Right cardiac atrium (tissue), 5 donors: Measurements from ENCODE around the gene MAML2. TPM values are rescaled to one million over a fixed set of nuclear protein-coding genes. Genes with fewer than 3 reads are reported as not detected.
A peak's percentile ranks its signal among the peaks of the same experiment; 100 is the strongest.

ENCODE experiments used
- ATAC-seq, 2 donors: fragments of 200-7000 bp; cut with Tn5 transposase; one replicate each; pipeline versions ENCODE4 v1.8.0 to v1.9.1; 2020; ENCODE audit warnings: moderate library complexity in 2 of 2, mild to moderate bottlenecking in 1 of 2
- DNase-seq, 3 donors: peaks; one replicate each; pipeline ENCODE4 v3.0.0-alpha.2; 2020
- H3K27ac ChIP-seq: one replicate; pipeline ENCODE4 v1.5.1; 2013; ENCODE audit warnings: mild to moderate bottlenecking, low read length, control low read depth, moderate library complexity
- H3K27me3 ChIP-seq: one replicate; pipeline ENCODE4 v1.6.1; 2013; ENCODE audit not compliant: control insufficient read depth, insufficient read depth
- H3K4me1 ChIP-seq: one replicate; pipeline ENCODE4 v1.6.1; 2013; ENCODE audit warnings: low read length; ENCODE audit not compliant: control insufficient read depth, insufficient read depth
- H3K4me3 ChIP-seq: one replicate; pipeline ENCODE4 v1.5.1; 2013; ENCODE audit warnings: low read length, control low read depth
- H3K9me3 ChIP-seq: one replicate; pipeline ENCODE4 v1.6.1; 2013; ENCODE audit warnings: low read length; ENCODE audit not compliant: control insufficient read depth
- WGBS: extraction: QIAGEN DNeasy Blood & Tissue Kit; methylation state at CpG from one replicate; pipeline ENCODE4 v1.1.7; 2013; 5-methylcytosine and 5-hydroxymethylcytosine counted together
- intact Hi-C, 4 donors: fragments of 100-400 bp; cut with DNase I; formaldehyde crosslinking; loops; one replicate each; pipeline versions ENCODE4 v1.11.0 to v1.14.0; 2022 to 2023
- polyA plus RNA-seq: library from polyadenylated mRNA; stranded (reverse); fragments of 200-250 nt; gene quantifications from one replicate; pipeline ENCODE4 v1.2.3, GENCODE V29; 2013
- total RNA-seq, 4 donors: library from RNA; stranded (reverse); fragmentation: NEBNext Ultra II Directional; extraction: Animal tissue kit (Norgen Biotek cat#: 25700); gene quantifications; one replicate each; pipeline ENCODE4 v1.2.1, GENCODE V29; 2021
- donor health status: healthy with polysubstance abuse.
- donor health status: DM: no; HTN: yes; CAD: no.
- donor health status: DM: no; HTN: no; CAD: no.
- donor health status: DM: no; HTN: yes; CAD: no; lungs with severe emphysema.
- donor health status: DM: yes; HTN: yes; CAD: no.

The MAML2 gene
- total and polyA plus RNA-seq, 5 donors: 2.7 to 9.9 (median 7.4) TPM

- WGBS: 82% methylated on average over 3 of the region's 3 CpGs
- no peak overlapping the region for H3K27ac ChIP-seq
- intact Hi-C loops: no loop called here
- ATAC-seq (no peak), DNase-seq (no peak)
- H3K4me1 ChIP-seq: no peaks in the 10 kb centered on the region
- H3K4me3 ChIP-seq: no peak overlapping the region
- no peaks in the 10 kb centered on the region for H3K27me3 ChIP-seq
- no peaks in the 10 kb centered on the region for H3K9me3 ChIP-seq
Observed at GRCh38 chr11:96014217-96014616, 328.8 kb downstream of the MAML2 start.

DNA sequence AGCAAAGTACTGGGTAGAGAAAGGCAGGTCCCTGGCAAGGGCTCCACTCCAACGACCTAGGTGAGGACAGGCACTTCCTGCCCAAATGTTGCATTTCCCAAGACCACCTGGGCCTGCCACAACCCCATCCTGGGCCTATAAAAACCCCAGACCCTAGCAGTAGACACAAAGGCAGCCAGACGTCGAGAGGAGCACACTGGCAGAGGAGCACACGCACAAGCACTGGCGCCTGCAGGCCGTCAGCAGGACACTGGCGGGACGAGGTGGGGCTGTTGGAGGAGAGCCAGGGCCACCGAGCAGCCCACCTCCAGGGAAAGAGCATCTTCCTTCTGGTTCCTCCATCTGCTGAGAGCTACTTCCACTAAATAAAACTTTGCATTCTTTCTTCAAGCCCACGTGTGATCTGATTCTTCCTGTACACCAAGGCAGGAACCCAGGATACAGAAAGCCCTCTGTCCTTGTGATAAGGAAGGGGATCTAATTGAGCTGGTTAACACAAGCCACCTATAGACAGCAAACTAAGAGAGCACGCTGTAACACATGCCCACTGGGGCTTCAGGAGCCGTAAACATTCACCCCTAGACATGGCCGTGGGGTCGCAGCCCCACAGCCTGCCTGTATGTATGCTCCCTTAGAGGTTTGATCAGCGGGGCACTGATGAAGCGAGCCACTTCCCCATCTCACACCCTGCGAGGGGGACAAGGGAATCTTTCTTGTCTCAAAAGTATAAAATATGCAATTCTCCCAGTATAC is 329.4 kb downstream of the MAML2 start:
- 77% methylated on average over 17 of the region's 17 CpGs for WGBS

DNA sequence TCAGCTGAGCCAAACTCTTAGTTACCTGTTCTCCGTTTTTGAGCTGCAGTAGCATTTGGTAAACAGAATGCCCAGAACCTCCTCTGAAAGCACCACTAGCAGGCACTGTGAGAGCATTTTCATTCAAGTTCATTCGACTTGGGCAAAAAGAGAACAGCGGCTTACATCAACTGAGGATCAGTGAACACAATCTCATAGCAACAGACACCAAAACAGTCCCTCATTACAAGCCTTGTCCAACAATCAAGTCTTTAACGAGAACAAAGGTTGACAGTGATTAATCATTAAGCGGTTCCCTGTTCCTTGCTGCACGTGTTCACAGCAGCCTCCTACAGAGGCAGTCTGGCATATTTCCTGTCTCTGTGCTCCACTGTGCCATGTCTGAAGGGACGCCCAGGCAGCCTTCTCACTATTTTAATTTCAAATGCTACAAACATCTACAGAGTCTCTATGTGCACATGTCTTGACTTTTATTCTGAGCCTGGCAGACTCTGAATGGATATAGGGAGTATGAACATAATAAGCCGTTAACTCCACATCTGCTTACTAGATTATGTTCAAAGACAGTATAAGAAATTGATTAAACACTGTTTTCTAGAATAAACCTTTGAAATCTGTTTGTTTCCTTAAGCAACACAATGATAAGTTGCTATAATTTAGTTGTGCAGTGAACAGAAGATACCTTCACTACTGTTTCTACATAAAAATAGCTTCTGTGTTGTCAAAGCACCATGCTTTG is 330.7 kb downstream of the MAML2 start:
- ATAC-seq: peak; percentile 90 to 92
- no peak overlapping the region for H3K4me3 ChIP-seq

More for the DNA sequence above, 329.4 kb downstream of the MAML2 start:
- intact Hi-C loops: no loop called here
- H3K27me3 ChIP-seq: no peaks in the 10 kb centered on the region
- ATAC-seq (no peak), DNase-seq (peak in 1 of 3 donors; percentile 35)
- H3K27ac ChIP-seq: no peak overlapping the region
- H3K4me1 ChIP-seq: no peaks in the 10 kb centered on the region
- H3K9me3 ChIP-seq: no peaks in the 10 kb centered on the region
- no peak overlapping the region for H3K4me3 ChIP-seq

GRCh38 chr11:96010683-96011082 is 332.3 kb downstream of the MAML2 start:
- Histone ChIP-seq H3K4me3 (no peak overlapping the region), H3K4me1 (no peaks in the 10 kb centered on the region), H3K27ac (no peak overlapping the region), H3K27me3 (no peaks in the 10 kb centered on the region), H3K9me3 (no peaks in the 10 kb centered on the region)
- no peak for DNase-seq
- intact Hi-C loops: no loop called here
- no peak for ATAC-seq

More for the DNA sequence above, 330.7 kb downstream of the MAML2 start:
- Histone ChIP-seq H3K4me1 (no peaks in the 10 kb centered on the region), H3K27ac (no peak overlapping the region), H3K27me3 (no peaks in the 10 kb centered on the region), H3K9me3 (no peaks in the 10 kb centered on the region)
- peak in 2 of 3 donors; percentile 33 to 62 for DNase-seq
- intact Hi-C loops: no loop called here
- WGBS: 20% methylated on average over 8 of the region's 8 CpGs

DNA sequence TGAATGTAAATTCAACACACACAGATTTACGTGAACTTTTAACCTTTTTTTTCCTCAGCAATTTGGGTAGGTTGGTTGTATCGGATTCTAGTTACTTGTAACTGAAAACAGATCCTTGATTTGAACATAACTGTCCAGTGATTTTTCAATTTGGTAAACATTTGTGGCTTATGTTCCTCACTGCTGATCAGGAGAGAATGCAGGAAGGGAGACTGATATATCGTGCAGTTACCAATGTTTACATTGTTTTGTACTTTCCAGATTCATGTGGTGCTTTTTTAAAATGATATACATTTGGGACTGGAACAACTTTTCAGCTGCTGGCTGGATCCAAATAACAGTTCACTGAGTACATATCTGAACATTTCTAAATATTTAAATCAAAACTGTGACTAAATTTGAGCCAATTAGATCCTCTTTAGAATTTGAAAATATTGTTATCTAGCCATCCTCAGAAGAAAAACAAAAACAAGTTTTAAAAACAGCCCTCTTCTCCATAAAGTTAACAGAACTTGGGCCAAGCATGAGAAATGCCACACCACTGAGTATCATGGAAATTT is 334.8 kb downstream of the MAML2 start:
- no peaks in the 10 kb centered on the region for H3K9me3 ChIP-seq
- intact Hi-C loops: no loop called here
- no peaks in the 10 kb centered on the region for H3K4me1 ChIP-seq
- H3K4me3 ChIP-seq: no peak overlapping the region
- H3K27me3 ChIP-seq: no peaks in the 10 kb centered on the region
- no peak for ATAC-seq
- DNase-seq: no peak
- WGBS: 75% methylated on average over 3 of the region's 3 CpGs
- no peak overlapping the region for H3K27ac ChIP-seq

DNA sequence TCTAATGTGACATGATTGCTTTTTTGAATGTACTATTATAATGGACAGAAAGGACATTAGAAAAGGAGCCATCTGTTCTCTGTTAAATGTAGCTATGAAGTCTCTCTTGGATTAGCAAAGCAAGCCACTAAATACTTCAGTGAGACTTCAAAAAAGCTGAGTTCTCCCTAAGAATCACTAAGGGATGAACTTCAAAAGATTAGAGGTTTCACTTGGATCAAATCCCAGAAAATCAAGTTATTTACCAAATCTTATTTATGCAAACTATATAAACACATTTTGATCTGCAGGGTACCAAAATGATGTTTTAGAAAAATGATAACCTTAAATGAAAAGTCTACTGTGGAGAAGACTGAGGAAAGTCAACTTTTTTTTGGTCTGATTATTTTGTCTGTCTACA is 337.0 kb downstream of the MAML2 start:
- intact Hi-C loops: no loop called here
- ATAC-seq (no peak), DNase-seq (no peak)
- Histone ChIP-seq H3K4me1 (peaks cover 1% of the 10 kb centered on the region), H3K9me3 (no peaks in the 10 kb centered on the region), H3K4me3 (no peak overlapping the region), H3K27me3 (no peaks in the 10 kb centered on the region), H3K27ac (no peak overlapping the region)

GRCh38 chr11:96004862-96005261 is 338.1 kb downstream of the MAML2 start:
- no peaks in the 10 kb centered on the region for H3K27me3 ChIP-seq
- DNase-seq (no peak), ATAC-seq (no peak)
- 98% methylated on average over 1 of the region's 1 CpG for WGBS
- H3K4me1 ChIP-seq: peaks cover 4% of the 10 kb centered on the region
- H3K4me3 ChIP-seq: no peak overlapping the region
- no peak overlapping the region for H3K27ac ChIP-seq
- H3K9me3 ChIP-seq: no peaks in the 10 kb centered on the region
- intact Hi-C loops: no loop called here

- DNase-seq: no peak
- no peak for ATAC-seq
- Histone ChIP-seq H3K4me3 (no peak overlapping the region), H3K27ac (no peak overlapping the region), H3K27me3 (no peaks in the 10 kb centered on the region), H3K9me3 (no peaks in the 10 kb centered on the region), H3K4me1 (peaks cover 4% of the 10 kb centered on the region)
- WGBS: 100% methylated on average over 1 of the region's 1 CpG
- intact Hi-C loops: no loop called here
Observed at GRCh38 chr11:96002754-96003290, 340.2 kb downstream of the MAML2 start.

- intact Hi-C loops: no loop called here
- Histone ChIP-seq H3K4me3 (no peak overlapping the region), H3K4me1 (peaks cover 4% of the 10 kb centered on the region), H3K27ac (peak overlapping the region; percentile 25), H3K27me3 (no peaks in the 10 kb centered on the region), H3K9me3 (no peaks in the 10 kb centered on the region)
- DNase-seq: no peak
- no peak for ATAC-seq
- 88% methylated on average over 2 of the region's 2 CpGs for WGBS
Observed at GRCh38 chr11:96002339-96002738, 340.7 kb downstream of the MAML2 start.

- peaks cover 4% of the 10 kb centered on the region for H3K4me1 ChIP-seq
- DNase-seq (peak; percentile 88 to 93 (median 90)), ATAC-seq (peak; percentile 98 to 100)
- no peaks in the 10 kb centered on the region for H3K27me3 ChIP-seq
- H3K4me3 ChIP-seq: no peak overlapping the region
- H3K27ac ChIP-seq: no peak overlapping the region
- no peaks in the 10 kb centered on the region for H3K9me3 ChIP-seq
- intact Hi-C loops: no loop called here
- 23% methylated on average over 5 of the region's 5 CpGs for WGBS
Observed at GRCh38 chr11:96001037-96001436, 342.0 kb downstream of the MAML2 start.
